HepG2 (cell line): Measurements from ENCODE around the gene RNASE8. TPM values are rescaled to one million over a fixed set of nuclear protein-coding genes. Genes with fewer than 3 reads are reported as not detected.

Source experiments
- EED ChIP-seq: sonication (generic); formaldehyde crosslinking; IDR thresholded peaks from 2 replicates; pipeline ENCODE4 v1.5.0; 2020; ENCODE audit warnings: mild to moderate bottlenecking, missing genetic modification reagents
- GMEB1 ChIP-seq: sonication (generic); formaldehyde crosslinking; IDR thresholded peaks from 2 replicates; pipeline ENCODE4 v1.5.1; 2020; ENCODE audit warnings: missing genetic modification reagents, mild to moderate bottlenecking, borderline replicate concordance
- MED8 ChIP-seq: sonication (generic); formaldehyde crosslinking; IDR thresholded peaks from 2 replicates; pipeline ENCODE4 v1.8.1; 2023; ENCODE audit warnings: mild to moderate bottlenecking, missing genetic modification reagents; ENCODE audit not compliant: insufficient replicate concordance
- PRDM4 ChIP-seq: sonication (generic); formaldehyde crosslinking; IDR thresholded peaks from 2 replicates; pipeline ENCODE4 v1.9.0; 2021; ENCODE audit warnings: missing genetic modification reagents, borderline replicate concordance
- RCOR2 ChIP-seq: IDR thresholded peaks from 2 replicates; pipeline ENCODE4 v1.6.1; 2016; ENCODE audit warnings: missing biosample characterization, missing genetic modification reagents
- RNF219 ChIP-seq: sonication (generic); formaldehyde crosslinking; IDR thresholded peaks from 2 replicates; pipeline ENCODE4 v1.5.0; 2020; ENCODE audit warnings: mild to moderate bottlenecking, missing genetic modification reagents
- SNAPC2 ChIP-seq: sonication (generic); formaldehyde crosslinking; IDR thresholded peaks from 2 replicates; pipeline ENCODE4 v1.8.1; 2022; ENCODE audit warnings: mild to moderate bottlenecking, missing genetic modification reagents
- STAT6 ChIP-seq: sonication (generic); formaldehyde crosslinking; IDR thresholded peaks from 2 replicates; pipeline ENCODE4 v1.4.0; 2020; ENCODE audit warnings: missing genetic modification reagents, mild to moderate bottlenecking, borderline replicate concordance
- ZBTB1 ChIP-seq: sonication (generic); formaldehyde crosslinking; IDR thresholded peaks from 2 replicates; pipeline ENCODE4 v1.4.0; 2020; ENCODE audit warnings: missing genetic modification reagents, borderline replicate concordance
- ZBTB4 ChIP-seq: sonication (generic); formaldehyde crosslinking; IDR thresholded peaks from 2 replicates; pipeline ENCODE4 v1.4.0; 2020; ENCODE audit warnings: missing genetic modification reagents, mild to moderate bottlenecking, borderline replicate concordance
- ZNF260 ChIP-seq: sonication (generic); formaldehyde crosslinking; IDR thresholded peaks from 2 replicates; pipeline ENCODE4 v1.4.0; 2020; ENCODE audit warnings: missing genetic modification reagents, low read depth, mild to moderate bottlenecking, borderline replicate concordance
- ZNF577 ChIP-seq: sonication (generic); formaldehyde crosslinking; IDR thresholded peaks from 2 replicates; pipeline ENCODE4 v1.4.0; 2020; ENCODE audit warnings: mild to moderate bottlenecking, low read depth, missing genetic modification reagents, borderline replicate concordance
- ZNF674 ChIP-seq: sonication (generic); formaldehyde crosslinking; IDR thresholded peaks from 2 replicates; pipeline ENCODE4 v1.5.0; 2020; ENCODE audit warnings: low read depth, mild to moderate bottlenecking, missing genetic modification reagents
- ZNF83 ChIP-seq: sonication (generic); formaldehyde crosslinking; IDR thresholded peaks from 2 replicates; pipeline ENCODE4 v1.4.0; 2020; ENCODE audit warnings: missing genetic modification reagents, mild to moderate bottlenecking, borderline replicate concordance
- polyA plus RNA-seq, 8 experiments: library from polyadenylated mRNA; depleted of rRNA in 3 of 8; stranded (reverse) in 7 of 8; unstranded in 1 of 8; fragments of >200 nt; fragmentation: Illumina TruSeq in 4 of 8; extraction: Trizol in 4 of 8; gene quantifications; 2 replicates each; pipeline versions ENCODE4 v1.2.1 to v1.2.3, GENCODE V29; 2011 to 2016; ENCODE audit warnings: low read depth in 4 of 8, missing spikeins in 1 of 8, mixed read lengths in 1 of 8; ENCODE audit not compliant: insufficient read depth in 1 of 8
- total RNA-seq, 5 experiments: library from RNA; depleted of rRNA; stranded (reverse); fragments of >200 nt; fragmentation: Illumina TruSeq; extraction: Trizol; gene quantifications; 2 replicates each; pipeline ENCODE4 v1.2.3, GENCODE V29; 2016; ENCODE audit warnings: low read depth in 1 of 5

Gene RNASE8
- total and polyA plus RNA-seq, 2 of the 13 experiments (the other 11 are each of a cell fraction or from before 2014, with no cell fraction given), result not detected

GRCh38 chr14:21106498-21107282 lies 49.1 kb downstream of the RNASE8 start (continued):
- TF ChIP-seq RNF219 (CRISPR knock-in tag) (no peak), ZBTB1 (0 out of 2 replicates have a peak, but pooled peaks have one; percentile 27), SNAPC2 (CRISPR knock-in tag) (no peak; the same call in 1 of the 2 replicates), PRDM4 (CRISPR knock-in tag) (peak; percentile 64; the same call in 1 of the 2 replicates), ZNF260 (no peak), EED (0 out of 2 replicates have a peak, but pooled peaks have one; percentile 34), MED8 (CRISPR knock-in tag) (no peak), GMEB1 (CRISPR knock-in tag) (peak; percentile 28; the same call in 1 of the 2 replicates), ZNF83 (CRISPR knock-in tag) (0 out of 2 replicates have a peak, but pooled peaks have one; percentile 21), RCOR2 (CRISPR knock-in tag) (no peak; the same call in 1 of the 2 replicates), STAT6 (CRISPR knock-in tag) (0 out of 2 replicates have a peak, but pooled peaks have one; percentile 56), ZNF577 (CRISPR knock-in tag) (no peak), ZBTB4 (no peak), ZNF674 (no peak)
